Cardiac muscle cell (in vitro differentiated cells and primary cell): ENCODE measurements around the gene EPHA6. TPM values are rescaled to one million over a fixed set of nuclear protein-coding genes. Genes with fewer than 3 reads are reported as not detected.

Experiments used
- DNase-seq, 2 donors: peaks; one replicate each; pipeline versions ENCODE4 v3.0.0 to v3.0.0-alpha.2; 2010 to 2017; ENCODE audit warnings: low read depth in 1 of 2, low spot score in 1 of 2
- H3K27ac ChIP-seq: fragments of 200-600 bp; sonication (generic); 2 replicates; pipeline ENCODE4 v1.5.1; 2016
- H3K27me3 ChIP-seq: fragments of 200-600 bp; sonication (generic); 2 replicates; pipeline ENCODE4 v1.6.0; 2016; ENCODE audit warnings: control low read depth
- H3K36me3 ChIP-seq: fragments of 200-600 bp; sonication (generic); 2 replicates; pipeline ENCODE4 v1.5.1; 2016; ENCODE audit warnings: control low read depth
- H3K4me1 ChIP-seq: fragments of 200-600 bp; sonication (generic); 2 replicates; pipeline ENCODE4 v1.8.1; 2017; ENCODE audit warnings: low read depth, mild to moderate bottlenecking, mixed run types
- H3K4me3 ChIP-seq: fragments of 200-600 bp; sonication (generic); 2 replicates; pipeline ENCODE4 v1.5.1; 2016; ENCODE audit warnings: mild to moderate bottlenecking
- H3K9me3 ChIP-seq: fragments of 200-600 bp; sonication (generic); 2 replicates; pipeline ENCODE4 v1.5.1; 2017; ENCODE audit warnings: low read depth, mild to moderate bottlenecking, control low read depth
- polyA plus RNA-seq: library from polyadenylated mRNA; unstranded; fragments of >200 nt; fragmentation: Nextera tagmentation; extraction: Ambion mirVana; gene quantifications from 2 replicates; pipeline ENCODE4 v1.2.1, GENCODE V29; 2016
- total RNA-seq: library from RNA; depleted of rRNA; stranded (reverse); fragments of >200 nt; gene quantifications from 2 replicates; pipeline ENCODE4 v1.2.3, GENCODE V29; 2016
- TF ChIP-seq, protein P1 (sequence below): IDR thresholded peaks from 2 replicates; pipeline ENCODE4 v1.5.1; 2012; ENCODE audit warnings: low read depth, mild to moderate bottlenecking, low read length

Gene EPHA6
- total and polyA plus RNA-seq, 2 experiments from 2014 or later: 0.15 TPM; not detected in 1

- no peak overlapping the region for H3K27ac ChIP-seq
- DNase-seq: no peak
Measured at GRCh38 chr3:97360804-97361203, 546.4 kb downstream of the EPHA6 start.

DNA sequence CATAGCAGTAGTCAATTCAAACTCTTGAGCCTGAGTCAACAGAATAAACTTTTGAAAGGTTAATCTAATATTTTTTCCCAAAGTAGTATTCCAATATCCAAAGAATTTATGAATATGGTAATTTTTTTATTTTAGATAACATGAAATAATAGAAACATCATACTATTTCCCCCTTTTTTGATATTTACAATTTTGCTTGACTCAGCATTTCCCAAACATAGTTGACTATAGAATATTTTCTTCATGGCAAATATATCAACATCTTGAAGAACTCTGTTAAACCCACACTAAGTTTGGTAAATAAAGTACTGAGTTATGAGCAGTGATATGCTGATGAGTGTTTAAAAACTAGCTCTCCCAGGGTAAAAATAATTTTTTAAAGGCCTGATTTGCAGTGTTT lies 570.2 kb downstream of the EPHA6 start:
- Histone ChIP-seq H3K36me3 (no peaks in the 10 kb centered on the region), H3K27me3 (no peaks in the 10 kb centered on the region), H3K4me3 (no peak overlapping the region), H3K27ac (no peak overlapping the region), H3K4me1 (no peaks in the 10 kb centered on the region), H3K9me3 (no peaks in the 10 kb centered on the region)
- TF ChIP-seq, protein P1, sequence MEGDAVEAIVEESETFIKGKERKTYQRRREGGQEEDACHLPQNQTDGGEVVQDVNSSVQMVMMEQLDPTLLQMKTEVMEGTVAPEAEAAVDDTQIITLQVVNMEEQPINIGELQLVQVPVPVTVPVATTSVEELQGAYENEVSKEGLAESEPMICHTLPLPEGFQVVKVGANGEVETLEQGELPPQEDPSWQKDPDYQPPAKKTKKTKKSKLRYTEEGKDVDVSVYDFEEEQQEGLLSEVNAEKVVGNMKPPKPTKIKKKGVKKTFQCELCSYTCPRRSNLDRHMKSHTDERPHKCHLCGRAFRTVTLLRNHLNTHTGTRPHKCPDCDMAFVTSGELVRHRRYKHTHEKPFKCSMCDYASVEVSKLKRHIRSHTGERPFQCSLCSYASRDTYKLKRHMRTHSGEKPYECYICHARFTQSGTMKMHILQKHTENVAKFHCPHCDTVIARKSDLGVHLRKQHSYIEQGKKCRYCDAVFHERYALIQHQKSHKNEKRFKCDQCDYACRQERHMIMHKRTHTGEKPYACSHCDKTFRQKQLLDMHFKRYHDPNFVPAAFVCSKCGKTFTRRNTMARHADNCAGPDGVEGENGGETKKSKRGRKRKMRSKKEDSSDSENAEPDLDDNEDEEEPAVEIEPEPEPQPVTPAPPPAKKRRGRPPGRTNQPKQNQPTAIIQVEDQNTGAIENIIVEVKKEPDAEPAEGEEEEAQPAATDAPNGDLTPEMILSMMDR: no peak
- no peak for DNase-seq

More at GRCh38 chr3:97360804-97361203, 546.4 kb downstream of the EPHA6 start:
- no peaks in the 10 kb centered on the region for H3K27me3 ChIP-seq
- no peaks in the 10 kb centered on the region for H3K9me3 ChIP-seq
- H3K4me1 ChIP-seq: no peaks in the 10 kb centered on the region
- TF ChIP-seq, protein P1: no peak
- H3K36me3 ChIP-seq: no peaks in the 10 kb centered on the region
- H3K4me3 ChIP-seq: no peak overlapping the region

GRCh38 chr3:97388774-97389173 lies 574.4 kb downstream of the EPHA6 start:
- TF ChIP-seq, protein P1: no peak
- H3K36me3 ChIP-seq: no peaks in the 10 kb centered on the region
- DNase-seq: no peak
- H3K9me3 ChIP-seq: no peaks in the 10 kb centered on the region
- H3K4me1 ChIP-seq: no peaks in the 10 kb centered on the region
- no peak overlapping the region for H3K27ac ChIP-seq
- no peak overlapping the region for H3K4me3 ChIP-seq
- no peaks in the 10 kb centered on the region for H3K27me3 ChIP-seq

DNA sequence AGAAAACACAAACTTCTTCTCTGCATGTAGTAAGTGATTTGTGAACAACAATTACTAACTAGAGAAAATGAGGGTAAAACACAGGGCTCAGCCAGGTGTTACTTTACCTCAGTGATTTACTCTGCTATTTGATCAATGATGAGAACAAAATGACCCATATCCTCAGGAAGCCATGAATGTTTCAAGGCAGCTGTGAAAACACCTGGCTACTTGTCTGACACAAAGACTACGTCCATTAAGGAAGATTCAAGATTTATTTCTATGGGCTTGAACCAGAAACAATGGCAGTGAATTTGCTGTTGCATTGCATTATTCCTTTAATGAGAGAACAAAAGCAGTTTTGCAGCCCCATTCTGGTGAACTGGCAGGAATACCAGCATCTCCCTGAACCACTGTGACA lies 575.5 kb downstream of the EPHA6 start:
- no peak for DNase-seq
- no peak overlapping the region for H3K27ac ChIP-seq

GRCh38 chr3:97391167-97391566 lies 576.8 kb downstream of the EPHA6 start:
- no peak overlapping the region for H3K4me3 ChIP-seq
- no peaks in the 10 kb centered on the region for H3K4me1 ChIP-seq
- DNase-seq: no peak
- H3K9me3 ChIP-seq: no peaks in the 10 kb centered on the region
- H3K27me3 ChIP-seq: no peaks in the 10 kb centered on the region
- no peaks in the 10 kb centered on the region for H3K36me3 ChIP-seq
- TF ChIP-seq, protein P1: no peak
- no peak overlapping the region for H3K27ac ChIP-seq

More for the DNA sequence above, 575.5 kb downstream of the EPHA6 start:
- Histone ChIP-seq H3K4me3 (no peak overlapping the region), H3K4me1 (no peaks in the 10 kb centered on the region), H3K36me3 (no peaks in the 10 kb centered on the region), H3K9me3 (no peaks in the 10 kb centered on the region), H3K27me3 (no peaks in the 10 kb centered on the region)
- TF ChIP-seq, protein P1: no peak

GRCh38 chr3:97409612-97410011 lies 595.2 kb downstream of the EPHA6 start:
- Histone ChIP-seq H3K36me3 (no peaks in the 10 kb centered on the region), H3K4me1 (no peaks in the 10 kb centered on the region), H3K27ac (no peak overlapping the region), H3K4me3 (no peak overlapping the region), H3K27me3 (no peaks in the 10 kb centered on the region), H3K9me3 (no peaks in the 10 kb centered on the region)
- DNase-seq: no peak
- TF ChIP-seq, protein P1: no peak
